Measurements from ENCODE around the gene S100A10.

S100A10 gene

GRCh38 chr1:151935154-151935553, 58.5 kb downstream of the S100A10 start:
- DNase-seq (ENCODE audit: low read depth) = no peak

- no peak for DNase-seq (ENCODE audit: low read depth)
Observed at GRCh38 chr1:151934048-151934493, 59.6 kb downstream of the S100A10 start.

Measured in HS-5 (cell line).